GM18511 (cell line): ENCODE data around the gene GOLPH3.
"Not testable (repeated sequence)": the region's sequence is repeated elsewhere in the genome, so short reads cannot be mapped to it uniquely, and the experiment has no call there.

ENCODE experiments used
- ATAC-seq: cut with Tn5 transposase; IDR thresholded peaks from one replicate; pipeline ENCODE4 v1.9.1; 2021; ENCODE audit warnings: mild to moderate bottlenecking, moderate library complexity; ENCODE audit not compliant: unreplicated experiment

The GOLPH3 gene

GRCh38 chr5:32174011-32174870, at the start of gene GOLPH3:
TSS of gene GOLPH3 (minus strand) at chr5:32174319. CDS start at chr5:32174034, 285 bp downstream.
- ATAC-seq, result peak; percentile 86

DNA sequence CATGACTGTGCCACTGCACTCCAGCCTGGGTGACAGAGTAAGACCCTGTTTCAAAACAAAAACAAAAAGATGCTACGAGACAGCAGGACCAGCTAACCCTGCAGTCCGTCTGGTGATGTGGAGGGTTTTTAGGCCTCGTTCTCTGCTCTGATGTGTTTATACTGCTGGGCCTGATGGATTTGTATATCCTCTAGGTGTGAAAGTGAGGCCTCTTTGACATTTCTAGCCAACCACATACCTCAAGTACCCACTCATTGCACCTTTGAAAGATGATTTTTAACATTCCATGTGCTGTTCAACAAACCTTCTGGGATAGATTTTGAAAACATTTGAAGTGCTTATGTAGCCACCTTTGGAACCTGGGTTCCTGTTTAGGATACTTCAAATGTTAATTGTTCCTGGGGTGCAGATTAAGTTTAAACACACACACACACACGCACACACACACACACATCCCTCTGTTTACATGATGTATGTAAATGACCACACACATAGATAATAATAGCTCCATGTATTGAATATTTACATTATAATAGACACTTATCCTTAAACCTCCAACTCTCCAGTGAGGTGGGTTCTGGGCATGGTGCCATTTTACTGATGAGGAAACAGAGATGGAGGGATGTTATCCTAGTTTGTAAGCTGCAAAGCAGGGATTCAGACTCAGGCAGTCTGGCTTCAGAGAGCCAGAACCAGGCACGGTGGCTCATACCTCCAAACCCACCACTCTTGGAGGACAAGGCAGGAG, 48.8 kb upstream of the GOLPH3 start:
- no peak for ATAC-seq

DNA sequence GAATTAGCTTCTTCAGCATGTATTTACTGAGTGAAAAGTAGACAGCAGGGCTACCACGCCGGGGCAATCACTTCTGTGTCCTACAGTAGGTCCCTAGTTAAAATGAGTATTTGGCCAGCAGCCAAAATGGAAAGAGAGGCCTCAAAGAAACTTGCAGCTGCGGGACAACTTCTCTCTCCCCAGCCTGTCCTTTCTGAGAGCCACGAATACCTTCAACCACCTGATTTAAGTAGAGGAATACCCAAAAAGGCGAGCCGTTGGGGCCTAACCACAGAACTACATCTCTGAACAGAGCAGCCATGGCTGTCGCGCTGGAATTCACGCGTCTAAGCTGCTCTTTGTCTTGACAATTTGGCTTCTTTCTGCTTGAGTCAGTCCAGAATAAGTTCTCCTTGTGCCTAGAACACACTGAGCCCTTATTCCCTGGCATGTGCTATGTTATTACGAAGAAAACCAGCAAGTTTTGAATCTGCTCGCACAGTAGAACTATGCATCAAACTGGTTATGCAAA, 43.8 kb upstream of the GOLPH3 start:
- no peak for ATAC-seq

DNA sequence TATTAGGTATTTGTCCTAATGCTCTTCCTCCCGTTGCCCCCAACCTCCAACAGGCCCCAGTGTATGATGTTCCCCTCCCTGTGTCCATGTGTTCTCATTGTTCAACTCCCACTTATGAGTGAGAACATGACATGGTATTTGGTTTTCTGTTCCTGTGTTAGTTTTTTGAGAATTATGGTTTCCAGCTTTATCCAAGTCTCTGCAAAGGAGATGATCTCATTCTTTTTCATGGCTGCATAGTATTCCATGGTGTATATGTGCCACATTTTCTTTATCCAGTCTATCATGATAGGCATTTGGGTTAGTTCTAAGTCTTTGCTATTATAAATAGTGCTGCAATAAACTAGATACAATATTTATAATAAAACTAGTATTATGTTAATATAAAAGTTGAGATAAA, 40.2 kb upstream of the GOLPH3 start:
- not testable (repeated sequence) for ATAC-seq

DNA sequence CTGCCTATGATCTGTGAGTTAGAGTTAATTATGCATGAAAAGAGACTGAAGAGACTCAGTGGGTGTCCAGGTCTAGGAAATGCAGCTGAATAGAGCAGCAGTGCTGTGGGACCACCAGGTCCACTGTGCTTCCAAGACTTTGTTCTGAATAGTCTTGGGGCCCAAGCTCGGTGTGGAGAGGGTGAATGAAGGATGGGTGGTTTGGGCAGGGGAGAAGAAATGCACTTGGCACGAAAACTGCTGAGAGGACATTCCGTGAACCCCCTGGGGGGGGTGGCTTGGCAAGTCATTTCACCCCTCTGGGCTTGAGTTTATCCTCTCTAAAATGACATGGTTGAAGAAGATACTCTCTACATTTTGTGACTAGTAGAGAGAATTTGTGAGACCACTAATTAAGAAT, 36.0 kb upstream of the GOLPH3 start:
- no peak for ATAC-seq

DNA sequence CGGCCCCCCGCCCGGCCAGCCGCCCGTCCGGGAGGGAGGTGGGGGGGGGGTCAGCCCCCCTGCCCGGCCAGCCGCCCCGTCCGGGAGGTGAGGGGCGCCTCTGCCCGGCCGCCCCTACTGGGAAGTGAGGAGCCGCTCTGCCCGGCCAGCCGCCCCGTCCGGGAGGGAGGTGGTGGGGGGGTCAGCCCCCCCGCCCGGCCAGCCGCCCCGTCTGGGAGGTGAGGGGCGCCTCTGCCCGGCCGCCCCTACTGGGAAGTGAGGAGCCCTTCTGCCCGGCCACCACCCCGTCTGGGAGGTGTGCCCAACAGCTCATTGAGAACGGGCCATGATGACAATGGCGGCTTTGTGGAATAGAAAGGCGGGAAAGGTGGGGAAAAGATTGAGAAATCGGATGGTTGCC, 34.7 kb upstream of the GOLPH3 start:
- not testable (repeated sequence) for ATAC-seq

DNA sequence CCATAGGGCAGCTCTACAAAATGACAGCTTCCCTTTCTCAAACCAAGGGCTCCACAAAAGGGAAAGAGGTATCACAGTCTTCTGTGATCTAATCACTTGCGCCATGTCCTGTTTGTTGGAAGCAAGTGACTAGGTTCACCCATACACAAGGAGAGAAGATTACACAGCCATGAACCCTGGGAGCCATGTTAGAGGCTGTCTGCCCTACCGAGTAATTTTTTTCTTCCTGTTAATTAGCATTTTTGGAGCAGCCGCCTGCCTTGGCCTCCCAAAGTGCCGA, 33.2 kb upstream of the GOLPH3 start:
- no peak for ATAC-seq

DNA sequence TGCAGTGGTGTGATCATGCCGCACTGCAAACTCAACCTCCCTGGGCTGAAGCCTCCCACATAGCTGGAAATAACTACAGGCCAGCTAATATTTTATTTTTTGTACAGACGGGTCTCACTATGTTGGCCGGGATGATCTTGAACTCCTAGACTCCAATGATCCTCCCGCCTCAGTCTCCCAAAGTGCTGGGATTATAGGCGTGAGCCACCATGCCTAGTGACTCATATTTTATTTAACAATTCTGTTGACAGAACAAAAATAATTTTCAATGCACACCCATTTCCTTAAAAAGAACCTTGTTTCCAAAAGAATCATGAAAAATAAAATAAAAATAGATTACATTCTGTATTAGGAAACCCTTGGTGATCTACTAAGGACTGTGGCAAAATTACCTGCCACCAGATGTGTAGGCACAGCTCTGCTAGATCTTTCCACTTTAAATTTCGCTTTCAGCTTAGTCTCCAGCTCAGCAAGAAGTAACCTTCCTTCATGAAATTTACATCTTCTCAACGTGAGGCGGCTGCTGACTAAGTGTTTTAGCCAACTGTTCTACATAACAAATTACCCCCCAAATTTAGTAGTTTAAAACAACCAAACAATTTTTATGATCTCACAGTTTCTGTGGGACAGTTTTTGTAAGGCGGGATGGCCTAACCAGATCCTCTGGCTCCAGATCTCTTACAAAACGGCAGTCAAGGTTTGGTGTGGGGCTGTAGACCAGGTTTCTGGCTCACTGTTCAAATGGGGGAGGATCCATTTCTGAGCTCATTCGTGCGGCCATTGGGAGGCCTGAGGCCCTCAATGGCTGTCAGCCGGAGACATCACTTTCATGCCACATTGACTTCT, 32.6 kb upstream of the GOLPH3 start:
- no peak for ATAC-seq

- ATAC-seq, result no peak
Observed at GRCh38 chr5:32206053-32206452, 31.9 kb upstream of the GOLPH3 start.

- no peak for ATAC-seq
Observed at GRCh38 chr5:32202394-32202793, 28.3 kb upstream of the GOLPH3 start.

GRCh38 chr5:32201122-32201753, 27.1 kb upstream of the GOLPH3 start:
- no peak for ATAC-seq

DNA sequence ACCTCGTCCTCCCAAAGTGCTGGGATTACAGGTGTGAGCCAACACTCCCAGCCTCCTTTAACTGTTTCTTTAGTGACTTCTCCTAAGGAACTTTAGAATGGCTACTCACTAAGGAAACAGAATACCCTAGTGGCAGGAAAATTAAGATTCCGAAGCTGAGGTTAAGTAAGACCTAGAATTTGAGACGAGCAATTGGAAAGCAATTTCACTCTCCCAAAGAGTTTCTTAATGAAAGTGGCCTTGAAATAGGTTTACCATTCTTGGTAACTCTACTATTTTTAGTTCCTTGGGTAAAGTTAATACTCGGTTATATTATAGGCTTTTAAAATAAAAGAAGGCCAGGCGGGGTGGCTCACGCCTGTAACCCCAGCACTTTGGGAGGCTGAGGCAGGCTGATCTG, 22.9 kb upstream of the GOLPH3 start:
- no peak for ATAC-seq

DNA sequence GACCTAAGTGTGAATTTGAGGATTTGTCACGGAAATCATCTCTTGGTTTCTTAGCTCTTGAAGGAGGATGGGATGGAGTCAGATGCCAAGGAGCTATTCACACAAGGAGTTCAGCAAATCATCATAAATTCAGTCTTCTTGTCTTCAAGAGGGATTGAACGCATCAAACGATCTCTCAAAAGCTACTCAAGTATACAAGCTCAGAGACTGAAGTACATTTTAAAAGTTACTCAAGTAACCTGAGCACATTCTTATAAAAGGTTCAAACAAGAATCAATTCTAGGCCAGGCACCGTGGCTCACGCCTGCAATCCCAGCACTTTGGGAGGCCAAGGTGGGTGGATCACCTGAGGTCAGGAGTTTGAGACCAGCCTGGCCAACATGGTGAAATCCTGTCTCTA, 21.1 kb upstream of the GOLPH3 start:
- no peak for ATAC-seq

- peak; percentile 87 for ATAC-seq
Observed at GRCh38 chr5:32193591-32193990, 19.5 kb upstream of the GOLPH3 start.

- no peak for ATAC-seq
Observed at GRCh38 chr5:32190095-32190494, 16.0 kb upstream of the GOLPH3 start.

- no peak for ATAC-seq
Observed at GRCh38 chr5:32187675-32188074, 13.6 kb upstream of the GOLPH3 start.

DNA sequence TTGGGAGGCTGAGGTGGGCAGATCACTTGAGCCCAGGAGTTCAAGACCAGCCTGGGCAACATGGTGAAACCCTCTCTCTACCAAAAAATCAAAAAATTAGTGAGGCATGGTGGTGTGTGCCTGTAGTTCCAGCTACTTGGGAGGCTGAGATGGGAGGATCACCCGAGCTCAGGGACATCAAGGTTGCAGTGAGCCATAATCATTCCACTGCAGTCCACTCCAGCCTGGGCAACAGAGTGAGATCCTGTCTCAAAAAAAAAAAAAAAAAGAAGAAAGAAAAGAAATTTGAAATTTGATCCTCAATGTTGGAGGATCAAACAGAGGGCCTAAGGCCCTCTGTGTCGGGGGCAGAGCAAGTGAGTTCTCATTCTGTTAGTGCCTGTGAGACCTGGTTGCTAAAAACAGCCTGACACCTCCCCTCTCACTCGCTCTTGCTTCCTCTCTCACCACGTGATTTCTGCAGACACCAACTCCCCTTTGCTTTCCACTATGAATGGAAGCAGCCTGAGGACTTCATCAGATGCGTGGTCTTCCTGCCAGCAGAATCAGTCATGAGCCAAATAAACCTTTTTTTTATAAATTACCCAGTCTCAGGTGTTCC, 8.4 kb upstream of the GOLPH3 start:
- peak; percentile 82 for ATAC-seq

DNA sequence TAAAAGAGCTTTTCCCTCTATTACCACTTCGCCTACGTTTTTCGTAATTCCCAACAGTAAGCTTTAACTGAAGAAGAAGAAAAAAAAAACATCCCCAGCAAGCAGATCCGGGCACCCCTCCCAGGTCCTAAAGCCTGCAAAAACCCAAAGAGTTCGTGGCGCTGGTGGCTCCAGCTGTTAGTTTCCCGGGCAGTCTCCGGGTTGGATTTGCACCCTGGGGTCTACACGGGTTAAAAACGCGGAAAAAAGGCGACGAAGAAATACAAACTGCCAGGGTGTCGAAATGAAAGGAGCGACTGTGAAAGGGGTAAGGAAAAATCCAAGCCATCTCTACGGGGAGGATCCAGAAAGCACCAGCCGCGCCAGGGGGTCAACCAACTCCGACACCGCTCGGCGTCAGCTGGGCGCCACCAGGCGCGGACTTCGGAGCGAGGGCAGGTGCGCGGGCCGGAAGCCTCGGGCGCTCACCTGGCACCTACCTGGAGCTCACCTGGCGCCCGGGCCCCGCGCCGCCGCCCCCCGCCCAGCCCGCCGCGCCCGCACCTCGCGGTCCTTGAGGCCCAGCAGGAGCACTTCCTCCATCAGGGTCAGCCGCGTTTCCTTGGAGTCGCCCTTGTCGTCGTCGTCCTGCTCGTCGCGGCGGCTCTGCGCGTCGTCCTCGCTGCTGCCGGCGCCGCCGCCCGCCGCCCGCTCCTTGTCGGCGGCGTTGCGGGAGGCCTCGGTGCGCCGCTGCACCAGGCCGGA, 680 bp downstream of the GOLPH3 start:
- ATAC-seq, result peak; percentile 30

DNA sequence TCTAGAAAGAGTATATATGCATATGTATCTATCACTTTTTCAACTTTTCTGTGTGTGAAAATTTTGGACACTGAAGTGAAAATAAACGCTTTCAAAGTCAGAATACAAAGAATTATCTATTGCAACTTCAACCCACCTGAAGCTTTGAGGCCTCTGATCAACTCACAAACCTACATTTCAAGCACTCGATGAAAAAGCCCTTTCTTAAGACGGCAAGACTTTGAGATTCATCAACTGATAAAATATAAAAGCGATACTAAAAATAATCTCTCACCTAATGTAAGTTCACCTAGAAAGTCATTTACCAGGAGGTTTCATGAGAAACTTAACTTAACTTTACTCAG, 1.2 kb downstream of the GOLPH3 start:
- ATAC-seq, result no peak
